GM19043 (cell line): ENCODE data around the gene AAMDC.

Experiments used
- ATAC-seq: cut with Tn5 transposase; IDR thresholded peaks from one replicate; pipeline ENCODE4 v1.9.1; 2021; ENCODE audit warnings: low read depth; ENCODE audit not compliant: unreplicated experiment

AAMDC gene

GRCh38 chr11:77820565-77821348 is at the start of gene AAMDC, which contains the start of gene RSF1:
Gene AAMDC (plus strand): TSS chr11:77821144. CDS start chr11:77842497, 21,353 bp downstream.
Gene RSF1 (minus strand): TSS chr11:77820722. CDS start chr11:77820714, 8 bp downstream.
- peak; percentile 80 for ATAC-seq

- ATAC-seq: no peak
These were observed 45.0 kb upstream of the AAMDC start for GRCh38 chr11:77775936-77776335.

GRCh38 chr11:77776455-77776854 is 44.5 kb upstream of the AAMDC start:
- ATAC-seq: no peak

GRCh38 chr11:77778118-77778517 is 42.8 kb upstream of the AAMDC start:
- no peak for ATAC-seq

- ATAC-seq: no peak
These were observed 42.4 kb upstream of the AAMDC start for GRCh38 chr11:77778549-77778948.

- ATAC-seq: no peak
These were observed 41.0 kb upstream of the AAMDC start for GRCh38 chr11:77779935-77780334.

GRCh38 chr11:77783025-77783424 is 37.9 kb upstream of the AAMDC start:
- no peak for ATAC-seq

- ATAC-seq: no peak
These were observed 36.4 kb upstream of the AAMDC start for GRCh38 chr11:77784572-77784971.

- no peak for ATAC-seq
These were observed 31.7 kb upstream of the AAMDC start for GRCh38 chr11:77789061-77789730.

- ATAC-seq: no peak
These were observed 31.0 kb upstream of the AAMDC start for GRCh38 chr11:77789731-77790476.

GRCh38 chr11:77791301-77791700 is 29.6 kb upstream of the AAMDC start:
- ATAC-seq: no peak

- ATAC-seq: no peak
These were observed 27.0 kb upstream of the AAMDC start for GRCh38 chr11:77793972-77794371.

GRCh38 chr11:77799338-77799737 is 21.6 kb upstream of the AAMDC start:
- no peak for ATAC-seq

- ATAC-seq: no peak
These were observed 20.5 kb upstream of the AAMDC start for GRCh38 chr11:77800449-77800848.

GRCh38 chr11:77801477-77801876 is 19.5 kb upstream of the AAMDC start:
- no peak for ATAC-seq

- no peak for ATAC-seq
These were observed 14.5 kb upstream of the AAMDC start for GRCh38 chr11:77806415-77806814.

GRCh38 chr11:77806993-77807392 is 14.0 kb upstream of the AAMDC start:
- ATAC-seq: no peak

GRCh38 chr11:77813256-77813655 is 7.7 kb upstream of the AAMDC start:
- no peak for ATAC-seq

- ATAC-seq: no peak
These were observed 6.1 kb upstream of the AAMDC start for GRCh38 chr11:77814848-77815247.

GRCh38 chr11:77815459-77815858 is 5.5 kb upstream of the AAMDC start:
- ATAC-seq: no peak

- peak; percentile 61 for ATAC-seq
These were observed 1.5 kb upstream of the AAMDC start for GRCh38 chr11:77819411-77819920.
